A673 (cell line): Measurements from ENCODE around the gene RERE. TPM values are rescaled to one million over a fixed set of nuclear protein-coding genes. Genes with fewer than 3 reads are reported as not detected.

Source experiments
- BruUV-seq: library from RNA; stranded (reverse); fragments of 400-500 nt; replicated peaks from 2 replicates; lab custom pipeline; 2021; lab: Mats Ljungman, UMichigan
- CTCF ChIA-PET: fragments of 300-600 bp; sonication (Branson Sonifier 250); formaldehyde crosslinking; loops from one replicate; lab custom pipeline; 2022; ENCODE audit warnings: antibody characterized with exemption; lab: Charles Lee
- POLR2A ChIA-PET: fragments of 300-600 bp; sonication (Branson Sonifier 250); formaldehyde crosslinking; loops from one replicate; lab custom pipeline; 2022; ENCODE audit warnings: antibody characterized with exemption; ENCODE audit not compliant: low non-redundant PET; lab: Charles Lee
- DNase-seq: peaks from one replicate; pipeline ENCODE4 v3.0.0-alpha.2; 2015; ENCODE audit warnings: low spot score
- H3K27ac ChIP-seq: fragments of 200-600 bp; sonication (generic); 2 replicates; pipeline ENCODE4 v1.5.1; 2016; ENCODE audit warnings: mixed run types, low read depth, mild to moderate bottlenecking, mixed read lengths, antibody characterized with exemption, low read length; ENCODE audit not compliant: poor library complexity, severe bottlenecking
- H3K27me3 ChIP-seq: fragments of 200-600 bp; sonication (generic); replicated peaks from 2 replicates; pipeline ENCODE4 v1.6.1; 2017; ENCODE audit warnings: mixed run types, low read depth, mild to moderate bottlenecking, mixed read lengths, antibody characterized with exemption, low read length; ENCODE audit not compliant: insufficient read depth, poor library complexity
- H3K36me3 ChIP-seq: fragments of 200-600 bp; sonication (generic); 2 replicates; pipeline ENCODE4 v1.6.1; 2016; ENCODE audit warnings: mixed run types, mild to moderate bottlenecking, mixed read lengths, antibody characterized with exemption, low read length; ENCODE audit not compliant: insufficient read depth, poor library complexity, severe bottlenecking
- H3K4me1 ChIP-seq: fragments of 200-600 bp; sonication (generic); 2 replicates; pipeline ENCODE4 v1.6.1; 2017; ENCODE audit warnings: mixed run types, mild to moderate bottlenecking, mixed read lengths, antibody characterized with exemption, low read length; ENCODE audit not compliant: insufficient read depth, poor library complexity, severe bottlenecking
- H3K4me3 ChIP-seq: fragments of 200-600 bp; sonication (generic); 2 replicates; pipeline ENCODE4 v1.5.1; 2016; ENCODE audit warnings: low read depth, mixed run types, mild to moderate bottlenecking, mixed read lengths, low read length; ENCODE audit not compliant: poor library complexity, severe bottlenecking
- H3K9me3 ChIP-seq: fragments of 200-600 bp; sonication (generic); 2 replicates; pipeline ENCODE4 v1.6.1; 2016; ENCODE audit warnings: mixed run types, low read depth, mild to moderate bottlenecking, mixed read lengths, antibody characterized with exemption, low read length; ENCODE audit not compliant: poor library complexity, severe bottlenecking
- CTCF ChIP-seq: fragments of 300-800, 200-600 bp; sonication (generic); conservative IDR thresholded peaks from 2 replicates; pipeline ENCODE4 v1.5.1; 2017; ENCODE audit warnings: low read depth, mild to moderate bottlenecking, antibody characterized with exemption, low read length, moderate library complexity, mixed read lengths
- EZH2 ChIP-seq: fragments of 200-600 bp; sonication (generic); IDR thresholded peaks from 2 replicates; pipeline ENCODE4 v1.6.1; 2017; ENCODE audit warnings: borderline replicate concordance, low read depth, mild to moderate bottlenecking, mixed read lengths, antibody characterized with exemption, low read length; ENCODE audit not compliant: poor library complexity, severe bottlenecking
- intact Hi-C: fragments of 100-400 bp; cut with micrococcal nuclease; formaldehyde crosslinking; loops from one replicate; pipeline ENCODE4 v1.10.0; 2022; ENCODE audit not compliant: unreplicated experiment
- total RNA-seq: library from RNA; stranded (reverse); gene quantifications from 2 replicates; pipeline ENCODE4 v1.2.3, GENCODE V29; 2021

The RERE gene
- total RNA-seq, 1 experiment from 2014 or later: 188 TPM

- Histone ChIP-seq H3K4me3 (no peak overlapping the region), H3K9me3 (no peaks in the 10 kb centered on the region), H3K36me3 (peaks cover 8% of the 10 kb centered on the region), H3K4me1 (peaks cover 37% of the 10 kb centered on the region), H3K27ac (peak overlapping the region; percentile 12), H3K27me3 (no peaks in the 10 kb centered on the region)
- CTCF ChIA-PET: no interaction called here
- intact Hi-C loops: no loop called here
- no TSS peak for BruUV-seq
- TF ChIP-seq EZH2 (no peak), CTCF (no peak)
- no peak for DNase-seq
- POLR2A ChIA-PET: interaction anchor here (0.6 to 0.8 kb wide), 2 partner anchors 360 to 549 kb away, joined by 3 to 4 read pairs; no protein-coding TSS in a partner anchor
Measured at GRCh38 chr1:8392522-8392921, 424.9 kb downstream of the RERE start.

- ChIA-PET POLR2A (no interaction called here), CTCF (no interaction called here)
- no peak overlapping the region for H3K4me3 ChIP-seq
- intact Hi-C loops: no loop called here
- no TSS peak for BruUV-seq
- DNase-seq: no peak
- H3K27me3 ChIP-seq: no peaks in the 10 kb centered on the region
- H3K27ac ChIP-seq: no peak overlapping the region
- TF ChIP-seq CTCF (no peak), EZH2 (no peak)
- peaks cover 35% of the 10 kb centered on the region for H3K4me1 ChIP-seq
- H3K9me3 ChIP-seq: no peaks in the 10 kb centered on the region
- H3K36me3 ChIP-seq: peaks cover 8% of the 10 kb centered on the region
Measured at GRCh38 chr1:8390707-8391106, 426.7 kb downstream of the RERE start.

- no peaks in the 10 kb centered on the region for H3K9me3 ChIP-seq
- H3K27ac ChIP-seq: no peak overlapping the region
- ChIA-PET CTCF (no interaction called here), POLR2A (no interaction called here)
- H3K27me3 ChIP-seq: no peaks in the 10 kb centered on the region
- no peak for TF ChIP-seq CTCF
- TF ChIP-seq EZH2: no peak
- DNase-seq: no peak
- intact Hi-C loops: no loop called here
- H3K4me3 ChIP-seq: no peak overlapping the region
- peaks cover 8% of the 10 kb centered on the region for H3K36me3 ChIP-seq
- no TSS peak for BruUV-seq
- peaks cover 34% of the 10 kb centered on the region for H3K4me1 ChIP-seq
Measured at GRCh38 chr1:8389958-8390535, 427.4 kb downstream of the RERE start.
